H1 (cell line): ENCODE results near the gene TMEM151A. TPM values are rescaled to one million over a fixed set of nuclear protein-coding genes. Genes with fewer than 3 reads are reported as not detected.
A peak's percentile ranks its signal among the peaks of the same experiment; 100 is the strongest.

Experiments used
- ATF3 ChIP-seq: IDR thresholded peaks from 2 replicates; pipeline ENCODE4 v1.6.1; 2011; ENCODE audit warnings: low read depth, mild to moderate bottlenecking, low read length; ENCODE audit not compliant: insufficient read depth
- BACH1 ChIP-seq: IDR thresholded peaks from 2 replicates; pipeline ENCODE4 v1.6.1; 2012; ENCODE audit warnings: low read length, improper control_type of control experiment
- BCL11A ChIP-seq, 2 experiments: IDR thresholded peaks; one replicate each; pipeline ENCODE4 v1.6.1; 2011; ENCODE audit warnings: low read depth in 2 of 2, low read length in 2 of 2, mild to moderate bottlenecking in 2 of 2
- BRCA1 ChIP-seq: IDR thresholded peaks from 2 replicates; pipeline ENCODE4 v1.6.1; 2012; ENCODE audit warnings: low read depth, low read length, improper control_type of control experiment
- CHD2 ChIP-seq: IDR thresholded peaks from 2 replicates; pipeline ENCODE4 v1.6.1; 2012; ENCODE audit warnings: low read length, improper control_type of control experiment
- CREB1 ChIP-seq: IDR thresholded peaks from 2 replicates; pipeline ENCODE4 v1.6.1; 2012; ENCODE audit warnings: inconsistent platforms
- EGR1 ChIP-seq: IDR thresholded peaks from 2 replicates; pipeline ENCODE4 v1.6.1; 2011; ENCODE audit warnings: low read depth, low read length, borderline replicate concordance
- EZH2 ChIP-seq: fragments of 200-600 bp; sonication (generic); IDR thresholded peaks from 2 replicates; pipeline ENCODE4 v1.7.1; 2012; ENCODE audit warnings: low read depth, mild to moderate bottlenecking, moderate library complexity, low read length, inconsistent platforms; ENCODE audit not compliant: severe bottlenecking
- HDAC2 ChIP-seq, 2 experiments: fragments of 300-600 bp in 1 of 2; sonication (generic) in 1 of 2; IDR thresholded peaks; 2 replicates each; pipeline ENCODE4 v1.6.1; 2011 to 2012; ENCODE audit warnings: low read depth in 2 of 2, low read length in 2 of 2, mild to moderate bottlenecking in 2 of 2, moderate library complexity in 2 of 2, borderline replicate concordance in 1 of 2, inconsistent platforms in 1 of 2
- HDAC6 ChIP-seq: IDR thresholded peaks from one replicate; pipeline ENCODE4 v1.7.1; 2012; ENCODE audit warnings: low read depth, mild to moderate bottlenecking, inconsistent platforms, low read length, moderate library complexity
- JUN ChIP-seq: IDR thresholded peaks from 2 replicates; pipeline ENCODE4 v1.6.1; 2011; ENCODE audit warnings: low read depth, mild to moderate bottlenecking, improper control_type of control experiment, low read length
- JUND ChIP-seq: IDR thresholded peaks from 2 replicates; pipeline ENCODE4 v1.6.1; 2011; ENCODE audit warnings: mild to moderate bottlenecking, improper control_type of control experiment, low read length
- KDM1A ChIP-seq: fragments of 200-600, 300-600 bp; sonication (generic); IDR thresholded peaks from 2 replicates; pipeline ENCODE4 v1.7.1; 2016; ENCODE audit warnings: mild to moderate bottlenecking, low read length, borderline replicate concordance
- KDM5A ChIP-seq: fragments of 200-600 bp; IDR thresholded peaks from 2 replicates; pipeline ENCODE4 v1.7.1; 2012; ENCODE audit warnings: mild to moderate bottlenecking, low read length, inconsistent platforms, mixed read lengths
- NANOG ChIP-seq: IDR thresholded peaks from 2 replicates; pipeline ENCODE4 v1.6.1; 2011; ENCODE audit warnings: low read length, low read depth, mild to moderate bottlenecking, inconsistent platforms; ENCODE audit not compliant: insufficient read depth, poor library complexity, severe bottlenecking
- NRF1 ChIP-seq: IDR thresholded peaks from 2 replicates; pipeline ENCODE4 v1.6.1; 2011; ENCODE audit warnings: mild to moderate bottlenecking, low read depth, low read length, improper control_type of control experiment
- RAD21 ChIP-seq, 2 experiments: IDR thresholded peaks in 1 of 2; conservative IDR thresholded peaks in 1 of 2; 2 replicates each; pipeline ENCODE4 v1.6.1; 2011; ENCODE audit warnings: low read depth in 2 of 2, low read length in 2 of 2, improper control_type of control experiment in 1 of 2, inconsistent platforms in 1 of 2, mild to moderate bottlenecking in 1 of 2, moderate library complexity in 1 of 2
- RBBP5 ChIP-seq: IDR thresholded peaks from 2 replicates; pipeline ENCODE4 v1.7.1; 2012; ENCODE audit warnings: low read depth, mild to moderate bottlenecking, inconsistent platforms, low read length, moderate library complexity, borderline replicate concordance
- RNF2 ChIP-seq: fragments of 200-900, 300-1000 bp; sonication (generic); IDR thresholded peaks from 2 replicates; pipeline ENCODE4 v1.7.1; 2016; ENCODE audit warnings: borderline replicate concordance, low read depth, mild to moderate bottlenecking, antibody characterized with exemption, low read length; ENCODE audit not compliant: poor library complexity, severe bottlenecking; ENCODE audit errors: missing control alignments
- SIRT6 ChIP-seq: IDR thresholded peaks from one replicate; pipeline ENCODE4 v1.7.1; 2012; ENCODE audit warnings: low read length, inconsistent platforms
- SP1 ChIP-seq: IDR thresholded peaks from 2 replicates; pipeline ENCODE4 v1.6.1; 2011; ENCODE audit warnings: low read depth, low read length
- SP2 ChIP-seq: IDR thresholded peaks from 2 replicates; pipeline ENCODE4 v1.6.1; 2012; ENCODE audit warnings: mild to moderate bottlenecking, low read length, inconsistent platforms
- SUZ12 ChIP-seq: fragments of 200-600 bp; sonication (generic); IDR thresholded peaks from 2 replicates; pipeline ENCODE4 v1.6.1; 2012; ENCODE audit warnings: mild to moderate bottlenecking, inconsistent platforms, low read length, moderate library complexity, mixed read lengths
- TAF1 ChIP-seq: IDR thresholded peaks from 2 replicates; pipeline ENCODE4 v1.6.1; 2011; ENCODE audit warnings: mild to moderate bottlenecking, low read depth, low read length
- ZNF274 ChIP-seq: IDR thresholded peaks from 2 replicates; pipeline ENCODE4 v1.7.0; 2012; ENCODE audit warnings: low read length, borderline replicate concordance; ENCODE audit errors: extremely low read depth
- polyA plus RNA-seq, 7 experiments: library from polyadenylated mRNA; depleted of rRNA in 3 of 7; stranded (reverse) in 5 of 7; unstranded in 2 of 7; fragments of >200 nt in 5 of 7; fragments of 200-250 nt in 2 of 7; gene quantifications; 1 replicate in 5 of 7; 2 replicates in 1 of 7; 4 replicates in 1 of 7; pipeline versions ENCODE4 v1.2.1 to v1.2.3, GENCODE V29; 2011 to 2013; ENCODE audit warnings: missing spikeins in 2 of 7, mixed read lengths in 2 of 7
- total RNA-seq: library from RNA; stranded (reverse); fragmentation: NEBNext Ultra II Directional; extraction: Animal tissue kit (Norgen Biotek cat#: 25700); gene quantifications from 2 replicates; pipeline ENCODE4 v1.2.1, GENCODE V29; 2021

Gene TMEM151A
- total and polyA plus RNA-seq, 2 of the 8 experiments (the other 6 are each of a cell fraction or from before 2014, with no cell fraction given) = 3.2 TPM

- TF ChIP-seq NRF1 = no peak
- no peak for TF ChIP-seq SIRT6
- TF ChIP-seq ZNF274 = no peak
- no peak for TF ChIP-seq RNF2
- no peak for TF ChIP-seq HDAC6
- no peak for TF ChIP-seq SP2
- peak; percentile 37; the same call in 1 of the 2 replicates for TF ChIP-seq RBBP5
- no peak for TF ChIP-seq JUND
- TF ChIP-seq JUN = no peak
- no peak for TF ChIP-seq NANOG
- TF ChIP-seq CREB1 = peak; percentile 61
- peak; percentile 41; the same call in 1 of the 2 replicates for TF ChIP-seq KDM1A
- TF ChIP-seq CHD2 = no peak
- TF ChIP-seq TAF1 = peak; percentile 39; the same call in 1 of the 2 replicates
- TF ChIP-seq ATF3 = no peak
- peak; percentile 92 to 93 for TF ChIP-seq RAD21 (IDR thresholded peaks at IDR 0.05 in 1 of 2, conservative IDR thresholded peaks at IDR 0.05 in 1 of 2; ENCODE audit: low read depth in 2 of 2, low read length in 2 of 2)
- no peak for TF ChIP-seq EZH2
- TF ChIP-seq EGR1 = no peak
- no peak for TF ChIP-seq BCL11A (IDR thresholded peaks at IDR 0.05; ENCODE audit: low read depth in 2 of 2, low read length in 2 of 2)
- no peak for TF ChIP-seq SP1
- peak; percentile 16; the same call in 1 of the 2 replicates for TF ChIP-seq BACH1
- TF ChIP-seq SUZ12 = no peak
- TF ChIP-seq BRCA1 = no peak
- no peak; a peak in 1 of 4 replicates for TF ChIP-seq HDAC2 (IDR thresholded peaks at IDR 0.05; ENCODE audit: borderline replicate concordance in 1 of 2, low read depth in 2 of 2, low read length in 2 of 2)
- TF ChIP-seq KDM5A = 0 out of 2 replicates have a peak, but pooled peaks have one; percentile 31
- TF ChIP-seq, all 59 proteins: peak for 15
Measured at GRCh38 chr11:66311965-66312548, 20.4 kb downstream of the TMEM151A start (continued).
